Pancreas (tissue), 10 donors: ENCODE measurements around the gene RBM20. TPM values are rescaled to one million over a fixed set of nuclear protein-coding genes. Genes with fewer than 3 reads are reported as not detected.

Source experiments
- ATAC-seq, 4 donors: fragments of 200-7000 bp; cut with Tn5 transposase; one replicate each; pipeline versions ENCODE4 v1.8.0 to v1.9.1; 2020; ENCODE audit warnings: mild to moderate bottlenecking in 4 of 4, moderate library complexity in 4 of 4
- DNase-seq, 6 donors: peaks; one replicate each; pipeline ENCODE4 v3.0.0-alpha.2; 2020
- FAIRE-seq: peaks from 2 replicates; lab custom pipeline; 2012; peaks lifted over from hg19 to GRCh38; lab: Jason Lieb, UNC
- H3K27ac ChIP-seq, 4 donors: fragments of 200-600 bp; sonication (generic); 1 replicate in 3 of 4; 2 replicates in 1 of 4; pipeline versions ENCODE4 v1.5.0 to v1.8.0; 2020
- H3K27me3 ChIP-seq, 4 donors: fragments of 200-600 bp; one replicate each; pipeline ENCODE4 v1.8.0; 2021
- H3K36me3 ChIP-seq, 3 donors: fragments of 200-600 bp; sonication (generic) in 1 of 3; one replicate each; pipeline versions ENCODE4 v1.5.0 to v1.8.0; 2020 to 2021
- H3K4me1 ChIP-seq, 3 donors: fragments of 200-600 bp; one replicate each; pipeline ENCODE4 v1.8.0; 2021
- H3K4me3 ChIP-seq, 4 donors: fragments of 200-600 bp; sonication (generic) in 2 of 4; one replicate each; pipeline versions ENCODE4 v1.5.0 to v1.8.0; 2020 to 2021
- H3K9me3 ChIP-seq, 4 donors: fragments of 200-600 bp; one replicate each; pipeline ENCODE4 v1.8.0; 2021
- WGBS, 2 donors: extraction: QIAGEN DNeasy Blood & Tissue Kit; methylation state at CpG; one replicate each; pipeline ENCODE4 v1.1.7; 2013; 5-methylcytosine and 5-hydroxymethylcytosine counted together
- intact Hi-C, 3 donors: fragments of 100-400 bp; cut with DNase I; formaldehyde crosslinking; loops; one replicate each; pipeline versions ENCODE4 v1.11.1 to v1.14.2; 2022
- polyA plus RNA-seq, 2 donors: library from polyadenylated mRNA; stranded (reverse); fragments of 200-250 nt; gene quantifications; one replicate each; pipeline ENCODE4 v1.2.3, GENCODE V29; 2013
- total RNA-seq, 6 donors: library from RNA; stranded (reverse); fragmentation: NEBNext Ultra II Directional in 4 of 6; extraction: Animal tissue kit (Norgen Biotek cat#: 25700) in 4 of 6; gene quantifications; one replicate each; pipeline versions ENCODE4 v1.2.1 to v1.2.4, GENCODE V29; 2021 to 2023
- TF ChIP-seq, protein P1 (sequence below), 4 donors: fragments of 200-600 bp; sonication (generic) in 3 of 4; IDR thresholded peaks; one replicate each; pipeline versions ENCODE4 v1.5.0 to v1.8.0; 2021; ENCODE audit warnings: antibody characterized with exemption in 4 of 4
- donor health status: healthy with polysubstance abuse.
- donor health status: DM: no; HTN: no; CAD: no; lungs with moderate emphysema.
- donor health status: DM: no; HTN: no; CAD: no.
- donor health status: control.
- donor health status: control.
- donor health status: Bipolar disorder and iron deficiency.
- donor health status: DM: yes; HTN: yes; CAD: no.
- donor health status: DM: no; HTN: no; CAD: no.
- donor health status: DM: no; HTN: no; CAD: no.
- donor health status: DM: yes; HTN: yes; CAD: no.

The RBM20 gene
- total and polyA plus RNA-seq, 8 donors, result 0.79 to 23.6 (median 3.7) TPM

DNA sequence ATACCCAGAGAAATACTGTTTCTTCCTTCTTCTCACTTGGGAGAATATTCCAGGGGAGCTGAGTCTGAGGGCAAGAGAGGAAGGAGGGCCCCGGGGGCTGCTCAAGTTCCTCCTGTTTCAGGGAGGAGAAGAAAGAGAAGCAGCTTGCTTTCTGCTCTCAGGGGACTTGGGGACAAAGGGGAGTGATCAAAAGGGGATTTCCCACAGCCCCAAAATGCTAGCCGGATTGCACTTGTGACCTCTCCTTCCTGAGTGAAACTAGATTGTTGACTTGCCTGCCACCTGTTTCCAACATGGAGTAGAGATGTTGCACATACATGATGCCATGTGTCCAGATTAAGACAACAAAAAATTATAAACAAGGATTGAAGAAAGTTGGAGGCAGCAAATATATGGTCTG lies 198.9 kb downstream of the RBM20 start:
- DNase-seq (peak in 2 of 6 donors; percentile 9 to 35), ATAC-seq (no peak), FAIRE-seq (no peak)
- H3K27ac ChIP-seq, result peak overlapping the region; percentile 90 to 94 (median 92)
- H3K4me3 ChIP-seq, result no peak overlapping the region
- intact Hi-C loops, result no loop called here
- peaks cover 74 to 82% (median 74%) of the 10 kb centered on the region in 3 donors for H3K4me1 ChIP-seq
- TF ChIP-seq, protein P1, sequence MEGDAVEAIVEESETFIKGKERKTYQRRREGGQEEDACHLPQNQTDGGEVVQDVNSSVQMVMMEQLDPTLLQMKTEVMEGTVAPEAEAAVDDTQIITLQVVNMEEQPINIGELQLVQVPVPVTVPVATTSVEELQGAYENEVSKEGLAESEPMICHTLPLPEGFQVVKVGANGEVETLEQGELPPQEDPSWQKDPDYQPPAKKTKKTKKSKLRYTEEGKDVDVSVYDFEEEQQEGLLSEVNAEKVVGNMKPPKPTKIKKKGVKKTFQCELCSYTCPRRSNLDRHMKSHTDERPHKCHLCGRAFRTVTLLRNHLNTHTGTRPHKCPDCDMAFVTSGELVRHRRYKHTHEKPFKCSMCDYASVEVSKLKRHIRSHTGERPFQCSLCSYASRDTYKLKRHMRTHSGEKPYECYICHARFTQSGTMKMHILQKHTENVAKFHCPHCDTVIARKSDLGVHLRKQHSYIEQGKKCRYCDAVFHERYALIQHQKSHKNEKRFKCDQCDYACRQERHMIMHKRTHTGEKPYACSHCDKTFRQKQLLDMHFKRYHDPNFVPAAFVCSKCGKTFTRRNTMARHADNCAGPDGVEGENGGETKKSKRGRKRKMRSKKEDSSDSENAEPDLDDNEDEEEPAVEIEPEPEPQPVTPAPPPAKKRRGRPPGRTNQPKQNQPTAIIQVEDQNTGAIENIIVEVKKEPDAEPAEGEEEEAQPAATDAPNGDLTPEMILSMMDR (IDR thresholded peaks at IDR 0.05), result no peak
- no peaks in the 10 kb centered on the region for H3K27me3 ChIP-seq
- 42 to 50% methylated on average over 2 of the region's 2 CpGs for WGBS, 2 donors
- H3K9me3 ChIP-seq, result no peaks in the 10 kb centered on the region
- H3K36me3 ChIP-seq, result no peaks in the 10 kb centered on the region

DNA sequence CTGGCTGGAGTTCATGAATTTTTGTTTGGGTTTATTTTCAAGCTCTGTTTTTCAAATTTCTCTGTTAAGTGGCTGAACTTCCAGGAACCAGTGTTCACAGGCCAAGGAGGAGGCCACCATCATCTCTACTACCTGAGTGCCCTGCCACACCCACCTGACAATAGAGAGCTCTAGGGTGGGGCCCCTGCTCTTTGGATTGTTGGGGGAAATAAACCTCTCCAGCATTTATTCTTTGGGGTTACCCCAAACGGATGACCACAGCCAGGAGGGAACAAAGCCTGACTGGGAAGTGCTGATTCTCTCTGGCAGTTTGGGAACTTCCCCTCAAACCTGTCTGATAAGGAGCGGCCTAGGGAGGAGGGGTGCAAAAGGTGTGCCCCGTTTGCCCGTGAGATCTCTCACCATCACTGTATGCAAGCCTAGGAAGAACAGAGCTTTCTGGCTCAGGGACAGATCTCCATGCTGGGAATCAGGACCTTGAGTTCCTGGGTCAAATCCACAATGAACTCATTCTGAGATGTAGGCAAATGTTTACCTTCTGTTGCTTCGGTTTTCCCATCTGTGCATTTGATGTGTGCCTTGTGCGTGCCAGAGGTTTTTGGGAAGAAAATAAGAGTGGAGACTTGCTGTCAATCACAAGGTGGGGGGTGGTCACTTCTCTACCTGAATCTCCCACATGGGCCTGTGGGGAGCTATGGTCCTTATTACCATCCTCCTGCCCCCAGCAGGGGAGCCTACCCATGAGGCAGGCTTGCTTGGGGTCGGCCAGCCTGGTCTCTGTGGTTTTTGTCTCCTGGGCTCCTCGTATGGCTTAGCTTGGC lies 199.9 kb downstream of the RBM20 start:
- no peak for FAIRE-seq
- TF ChIP-seq, protein P1 (IDR thresholded peaks at IDR 0.05), result no peak
- peak; percentile 27 to 48 (median 33) for ATAC-seq
- H3K36me3 ChIP-seq, result no peaks in the 10 kb centered on the region
- H3K4me3 ChIP-seq, result no peak overlapping the region
- peak in 3 of 6 donors; percentile 62 to 75 (median 73) for DNase-seq
- peaks cover 73 to 76% (median 74%) of the 10 kb centered on the region in 3 donors for H3K4me1 ChIP-seq
- 25% methylated on average over 8 of the region's 8 CpGs for WGBS, 2 donors
- no peaks in the 10 kb centered on the region for H3K9me3 ChIP-seq
- intact Hi-C loops, result no loop called here
- no peaks in the 10 kb centered on the region for H3K27me3 ChIP-seq
- peak overlapping the region; percentile 90 to 94 (median 92) for H3K27ac ChIP-seq

GRCh38 chr10:110844617-110844881 lies 200.4 kb downstream of the RBM20 start:
- FAIRE-seq (no peak), ATAC-seq (no peak), DNase-seq (no peak)
- Histone ChIP-seq H3K27ac (peak overlapping the region; percentile 90 to 94 (median 92)), H3K27me3 (no peaks in the 10 kb centered on the region), H3K4me3 (no peak overlapping the region), H3K36me3 (no peaks in the 10 kb centered on the region), H3K4me1 (peaks cover 70 to 72% (median 70%) of the 10 kb centered on the region in 3 donors), H3K9me3 (no peaks in the 10 kb centered on the region)
- intact Hi-C loops, result no loop called here
- TF ChIP-seq, protein P1 (IDR thresholded peaks at IDR 0.05), result no peak
- 54 to 55% methylated on average over 4 of the region's 4 CpGs for WGBS, 2 donors

DNA sequence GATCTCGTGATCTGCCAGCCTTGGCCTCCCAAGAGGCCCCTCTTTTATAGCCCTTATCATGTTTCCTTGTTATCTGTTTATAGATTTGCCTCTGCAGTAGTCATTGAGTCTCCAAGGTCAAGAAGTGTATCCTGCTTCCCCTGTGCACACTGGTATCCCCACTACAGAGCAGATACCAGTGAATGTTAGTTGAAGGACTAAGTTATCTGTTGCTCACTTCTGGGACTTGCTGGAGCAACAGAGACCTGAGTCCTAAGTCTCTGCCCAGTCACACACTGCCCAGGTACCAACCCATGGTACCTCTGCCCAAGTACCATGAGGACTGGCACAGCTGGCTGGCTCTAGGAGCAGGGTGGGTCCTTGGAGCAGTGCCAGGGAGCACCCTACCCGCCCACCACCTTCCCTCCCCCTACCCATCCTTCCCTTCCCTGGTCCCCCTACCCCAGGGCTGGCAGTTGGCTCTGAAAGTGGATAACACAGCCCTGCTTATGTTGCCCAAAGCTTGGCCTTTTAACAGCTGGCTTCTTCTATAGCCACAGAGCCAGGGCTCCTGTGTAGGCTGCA lies 201.1 kb downstream of the RBM20 start:
- Histone ChIP-seq H3K36me3 (no peaks in the 10 kb centered on the region), H3K4me1 (peaks cover 64 to 67% (median 64%) of the 10 kb centered on the region in 3 donors), H3K27me3 (no peaks in the 10 kb centered on the region), H3K4me3 (no peak overlapping the region), H3K27ac (peak overlapping the region; percentile 90 to 94 (median 92)), H3K9me3 (no peaks in the 10 kb centered on the region)
- TF ChIP-seq, protein P1 (IDR thresholded peaks at IDR 0.05), result no peak
- 17 to 22% methylated on average over 2 of the region's 2 CpGs for WGBS, 2 donors
- ATAC-seq (peak; percentile 1 to 4 (median 2)), DNase-seq (peak in 2 of 6 donors; percentile 69 to 82), FAIRE-seq (no peak)
- intact Hi-C loops, result no loop called here
